OCI-LY3 (cell line): Measurements from ENCODE around the gene ZC3H18.

Experiments
- CTCF ChIP-seq: fragments of 200-600, 300-600 bp; sonication (generic); IDR thresholded peaks from 2 replicates; pipeline ENCODE4 v1.5.1; 2014; ENCODE audit warnings: antibody characterized with exemption, low read length, low read depth
- EZH2phosphoT487 ChIP-seq: fragments of 200-600 bp; shearing (Covaris generic); IDR thresholded peaks from 2 replicates; pipeline ENCODE4 v1.6.1; 2018; ENCODE audit warnings: antibody characterized with exemption, mixed run types, low read depth

GRCh38 chr16:88521674-88522073 is 48.5 kb upstream of the ZC3H18 start:
- no peak for TF ChIP-seq CTCF
- no peak for TF ChIP-seq EZH2phosphoT487
